GM12892 (cell line): ENCODE data around the gene DSG3.
"Not testable (repeated sequence)": the region's sequence is repeated elsewhere in the genome, so short reads cannot be mapped to it uniquely, and the experiment has no call there.

Experiments used
- DNase-seq: peaks from one replicate; pipeline ENCODE4 v3.0.0; 2011; ENCODE audit not compliant: insufficient read length
- FAIRE-seq: peaks from 2 replicates; lab custom pipeline; 2011; peaks lifted over from hg19 to GRCh38; lab: Jason Lieb, UNC
- POLR2A ChIP-seq: IDR thresholded peaks from 2 replicates; pipeline ENCODE4 v1.6.1; 2011; ENCODE audit warnings: low read depth, low read length, control low read depth
- POLR2AphosphoS5 ChIP-seq: IDR thresholded peaks from 2 replicates; pipeline ENCODE4 v1.6.1; 2011; ENCODE audit warnings: low read depth, low read length, control low read depth
- TAF1 ChIP-seq: IDR thresholded peaks from 2 replicates; pipeline ENCODE4 v1.6.1; 2011; ENCODE audit warnings: low read depth, mild to moderate bottlenecking, control low read depth, low read length, borderline replicate concordance

Gene DSG3

GRCh38 chr18:31493941-31494340 lies 46.4 kb downstream of the DSG3 start:
- TF ChIP-seq TAF1 (no peak), POLR2A (no peak), POLR2AphosphoS5 (no peak)
- FAIRE-seq: no peak
- DNase-seq: no peak

- DNase-seq: not testable (repeated sequence)
- peak; percentile 51 for FAIRE-seq
These were observed 47.2 kb downstream of the DSG3 start for GRCh38 chr18:31494705-31495244.

- no peak for DNase-seq
- FAIRE-seq: no peak
- TF ChIP-seq TAF1: no peak
- no peak for TF ChIP-seq POLR2A
- no peak for TF ChIP-seq POLR2AphosphoS5
These were observed 49.9 kb downstream of the DSG3 start for GRCh38 chr18:31497404-31497835.

GRCh38 chr18:31497836-31498573 lies 50.5 kb downstream of the DSG3 start, which contains the start of gene DSG2:
Gene DSG2, plus strand, starts transcription at chr18:31498177. Its CDS starts 75 bp downstream, at chr18:31498252.
- FAIRE-seq: peak; percentile 84
- DNase-seq: peak; percentile 78
- TF ChIP-seq POLR2AphosphoS5 (peak; percentile 70; the same call in 1 of the 2 replicates), TAF1 (peak; percentile 55; the same call in 1 of the 2 replicates), POLR2A (peak; percentile 83; the same call in 1 of the 2 replicates)

- TF ChIP-seq POLR2AphosphoS5: no peak
- TF ChIP-seq POLR2A: no peak
- no peak for TF ChIP-seq TAF1
- FAIRE-seq: no peak
- no peak for DNase-seq
These were observed 51.3 kb downstream of the DSG3 start for GRCh38 chr18:31498574-31499524.

- FAIRE-seq (peak; percentile 97), DNase-seq (peak; percentile 23)
- TF ChIP-seq TAF1: no peak; the same call in 1 of the 2 replicates
- peak; percentile 75 for TF ChIP-seq POLR2AphosphoS5
- TF ChIP-seq POLR2A: peak; percentile 71
These were observed 52.6 kb downstream of the DSG3 start for GRCh38 chr18:31500051-31500688.

- FAIRE-seq: no peak
- DNase-seq: no peak
- TF ChIP-seq POLR2A: no peak
- no peak for TF ChIP-seq POLR2AphosphoS5
- no peak for TF ChIP-seq TAF1
These were observed 55.5 kb downstream of the DSG3 start for GRCh38 chr18:31503011-31503410.

- FAIRE-seq (peak; percentile 79), DNase-seq (no peak)
- TF ChIP-seq TAF1 (no peak), POLR2A (no peak), POLR2AphosphoS5 (no peak)
These were observed 57.1 kb downstream of the DSG3 start for GRCh38 chr18:31504455-31505147.

- TF ChIP-seq POLR2AphosphoS5: no peak
- no peak for TF ChIP-seq POLR2A
- TF ChIP-seq TAF1: no peak
- FAIRE-seq: no peak
- no peak for DNase-seq
These were observed 57.6 kb downstream of the DSG3 start for GRCh38 chr18:31505156-31505555.

- TF ChIP-seq POLR2AphosphoS5 (no peak), TAF1 (no peak), POLR2A (no peak)
- DNase-seq (no peak), FAIRE-seq (peak; percentile 53)
These were observed 58.6 kb downstream of the DSG3 start for GRCh38 chr18:31506024-31506742.

GRCh38 chr18:31507124-31507523 lies 59.6 kb downstream of the DSG3 start:
- not testable (repeated sequence) for FAIRE-seq, DNase-seq
